ENCODE data around the gene CARS1. TPM values are rescaled to one million over a fixed set of nuclear protein-coding genes. Genes with fewer than 3 reads are reported as not detected.

Gene CARS1
- polyA plus RNA-seq, 1 of the 3 experiments (the other 2 are of a cell fraction) = 52.1 TPM

GRCh38 chr11:3011891-3012885, 45.0 kb downstream of the CARS1 start:
- Histone ChIP-seq H3K36me3 (replicated peaks in 1 of 2; ENCODE audit: control insufficient read depth in 1 of 2, insufficient read depth in 2 of 2, low read length in 1 of 2) (peaks cover 38 to 67% of the 10 kb centered on the region in 2 experiments), H3K9ac (no peak overlapping the region), H3K27me3 (ENCODE audit: insufficient read depth) (no peaks in the 10 kb centered on the region), H4K20me1 (ENCODE audit: insufficient read depth) (no peaks in the 10 kb centered on the region), H2AFZ (ENCODE audit: low read depth) (no peak overlapping the region), H3K4me3 (ENCODE audit: low read depth in 2 of 2, low read length in 1 of 2) (no peak overlapping the region), H3K9me2 (no peaks in the 10 kb centered on the region), H3K4me2 (no peak overlapping the region), H3K9me3 (no peaks in the 10 kb centered on the region), H3K79me2 (ENCODE audit: insufficient read depth) (no peaks in the 10 kb centered on the region), H3K4me1 (ENCODE audit: control insufficient read depth in 1 of 2, insufficient read depth in 2 of 2, low read depth in 1 of 2, low read length in 1 of 2) (peaks cover 0 to 10% of the 10 kb centered on the region in 2 experiments; a peak in 1 of 4 replicates), H3F3A (replicated peaks; ENCODE audit: insufficient read depth) (no peaks in the 10 kb centered on the region), H3K27ac (ENCODE audit: low read depth in 2 of 2, low read length in 1 of 2) (no peak overlapping the region)
- WGBS (ENCODE audit: low lambda C conversion rate) = 97% methylated on average over 22 of the region's 31 CpGs
- DNase-seq = no peak
- POLR2A ChIA-PET = interaction anchor here (0.6 to 1.5 kb wide), 3 partner anchors 9 to 65 kb away, joined by 3 to 4 read pairs (median 3); no protein-coding TSS in a partner anchor
- no peak for TF ChIP-seq CTCF (IDR thresholded peaks at IDR 0.05)
- no peak for TF ChIP-seq RAD21 (IDR thresholded peaks at IDR 0.05; ENCODE audit: low read length)
- TF ChIP-seq MAX (IDR thresholded peaks at IDR 0.05; ENCODE audit: low read depth) = no peak
- no peak for TF ChIP-seq ELF1 (IDR thresholded peaks at IDR 0.05)
- no peak for TF ChIP-seq USF2 (IDR thresholded peaks at IDR 0.05; ENCODE audit: borderline replicate concordance, low read depth, low read length)
- no peak for TF ChIP-seq FOXJ3 (CRISPR knock-in tag; IDR thresholded peaks at IDR 0.05)
- no peak for TF ChIP-seq GABPA (IDR thresholded peaks at IDR 0.05; ENCODE audit: low read depth)
- TF ChIP-seq MEF2A (IDR thresholded peaks at IDR 0.05; ENCODE audit: borderline replicate concordance, low read depth) = no peak
- TF ChIP-seq GATA2 (CRISPR knock-in tag; IDR thresholded peaks at IDR 0.05) = no peak
- TF ChIP-seq FOXM1 (IDR thresholded peaks at IDR 0.05; ENCODE audit: low read depth) = no peak
- TF ChIP-seq JUND (IDR thresholded peaks at IDR 0.05) = no peak
- no peak for TF ChIP-seq EP300 (IDR thresholded peaks at IDR 0.05; ENCODE audit: borderline replicate concordance in 1 of 2, low read depth in 1 of 2, low read length in 1 of 2)
- TF ChIP-seq NRF1 (IDR thresholded peaks at IDR 0.05; ENCODE audit: low read depth, low read length) = no peak
- no peak for TF ChIP-seq USF1 (IDR thresholded peaks at IDR 0.05; ENCODE audit: borderline replicate concordance, low read depth)
- TF ChIP-seq SMC3 (IDR thresholded peaks at IDR 0.05; ENCODE audit: low read depth, low read length) = no peak
- CTCF ChIA-PET = interaction anchor here (1.0 to 4.1 kb wide), 6 partner anchors 9 to 80 kb away, joined by 3 to 28 read pairs (median 4); no protein-coding TSS in a partner anchor
